HepG2 (cell line): ENCODE measurements around the gene ABCC12. TPM values are rescaled to one million over a fixed set of nuclear protein-coding genes. Genes with fewer than 3 reads are reported as not detected.
A peak's percentile ranks its signal among the peaks of the same experiment; 100 is the strongest.

Source experiments
- ARNT ChIP-seq: fragments of 450-650 bp; IDR thresholded peaks from 2 replicates; pipeline ENCODE4 v1.6.1; 2017
- CEBPG ChIP-seq: IDR thresholded peaks from 2 replicates; pipeline ENCODE4 v1.6.1; 2016
- DZIP1 ChIP-seq: sonication (generic); formaldehyde crosslinking; IDR thresholded peaks from 2 replicates; pipeline ENCODE4 v1.5.0; 2020; ENCODE audit warnings: mild to moderate bottlenecking, missing genetic modification reagents
- HBP1 ChIP-seq: IDR thresholded peaks from 2 replicates; pipeline ENCODE4 v1.6.1; 2016; ENCODE audit warnings: low read depth, control low read depth
- HHEX ChIP-seq: IDR thresholded peaks from 2 replicates; pipeline ENCODE4 v1.6.1; 2016; ENCODE audit warnings: control low read depth
- HMG20A ChIP-seq: IDR thresholded peaks from 2 replicates; pipeline ENCODE4 v1.6.1; 2016; ENCODE audit warnings: borderline replicate concordance
- HOXA5 ChIP-seq: sonication (generic); formaldehyde crosslinking; IDR thresholded peaks from 2 replicates; pipeline ENCODE4 v1.4.0; 2020; ENCODE audit warnings: missing genetic modification reagents
- JUN ChIP-seq: sonication (generic); formaldehyde crosslinking; IDR thresholded peaks from 2 replicates; pipeline ENCODE4 v1.4.0; 2020; ENCODE audit warnings: mild to moderate bottlenecking, missing genetic modification reagents
- NONO ChIP-seq, 2 experiments: fragments of 450-650 bp in 1 of 2; sonication (generic) in 1 of 2; formaldehyde crosslinking in 1 of 2; IDR thresholded peaks in 1 of 2; conservative IDR thresholded peaks in 1 of 2; 2 replicates each; pipeline versions ENCODE4 v1.6.1 to v1.8.0; 2017 to 2022; ENCODE audit warnings: mild to moderate bottlenecking in 1 of 2, missing genetic modification reagents in 1 of 2, moderate library complexity in 1 of 2
- SATB2 ChIP-seq: sonication (generic); formaldehyde crosslinking; IDR thresholded peaks from 2 replicates; pipeline ENCODE4 v1.5.0; 2020; ENCODE audit warnings: missing genetic modification reagents
- SOX6 ChIP-seq, 2 experiments: fragments of 450-650 bp in 1 of 2; sonication (generic) in 1 of 2; formaldehyde crosslinking in 1 of 2; IDR thresholded peaks; 2 replicates each; pipeline versions ENCODE4 v1.4.0 to v1.6.1; 2017 to 2020; ENCODE audit warnings: antibody characterized with exemption in 1 of 2, mild to moderate bottlenecking in 1 of 2, missing genetic modification reagents in 1 of 2
- ZBTB7B ChIP-seq: sonication (generic); formaldehyde crosslinking; IDR thresholded peaks from 2 replicates; pipeline ENCODE4 v1.4.0; 2020; ENCODE audit warnings: missing genetic modification reagents
- ZFX ChIP-seq: sonication (generic); formaldehyde crosslinking; IDR thresholded peaks from 2 replicates; pipeline ENCODE4 v1.4.0; 2020; ENCODE audit warnings: mild to moderate bottlenecking, low read depth, missing genetic modification reagents, moderate library complexity
- ZNF124 ChIP-seq: sonication (generic); formaldehyde crosslinking; IDR thresholded peaks from 2 replicates; pipeline ENCODE4 v1.4.0; 2020; ENCODE audit warnings: missing genetic modification reagents
- ZNF558 ChIP-seq: sonication (generic); formaldehyde crosslinking; IDR thresholded peaks from 2 replicates; pipeline ENCODE4 v1.9.0; 2022; ENCODE audit warnings: mild to moderate bottlenecking, missing genetic modification reagents, borderline replicate concordance
- polyA plus RNA-seq, 8 experiments: library from polyadenylated mRNA; depleted of rRNA in 3 of 8; stranded (reverse) in 7 of 8; unstranded in 1 of 8; fragments of >200 nt; fragmentation: Illumina TruSeq in 4 of 8; extraction: Trizol in 4 of 8; gene quantifications; 2 replicates each; pipeline versions ENCODE4 v1.2.1 to v1.2.3, GENCODE V29; 2011 to 2016; ENCODE audit warnings: low read depth in 4 of 8, missing spikeins in 1 of 8, mixed read lengths in 1 of 8; ENCODE audit not compliant: insufficient read depth in 1 of 8
- total RNA-seq, 5 experiments: library from RNA; depleted of rRNA; stranded (reverse); fragments of >200 nt; fragmentation: Illumina TruSeq; extraction: Trizol; gene quantifications; 2 replicates each; pipeline ENCODE4 v1.2.3, GENCODE V29; 2016; ENCODE audit warnings: low read depth in 1 of 5
- TF ChIP-seq, protein P1 (sequence below): sonication (generic); formaldehyde crosslinking; IDR thresholded peaks from 2 replicates; pipeline ENCODE4 v1.5.1; 2020; ENCODE audit warnings: mild to moderate bottlenecking, missing genetic modification reagents, moderate library complexity
- TF ChIP-seq, protein P2 (sequence below): sonication (generic); formaldehyde crosslinking; IDR thresholded peaks from 2 replicates; pipeline ENCODE4 v1.5.1; 2020; ENCODE audit warnings: mild to moderate bottlenecking, missing genetic modification reagents, moderate library complexity

The ABCC12 gene
- total and polyA plus RNA-seq, 2 of the 13 experiments (the other 11 are each of a cell fraction or from before 2014, with no cell fraction given) = not detected

GRCh38 chr16:48180868-48181480 is 25.2 kb upstream of the ABCC12 start (continued):
- TF ChIP-seq DZIP1 (CRISPR knock-in tag) (no peak), ARNT (no peak), HOXA5 (CRISPR knock-in tag) (no peak), HMG20A (CRISPR knock-in tag) (no peak), ZNF558 (no peak), HBP1 (no peak), SATB2 (no peak), JUN (CRISPR knock-in tag) (no peak), HHEX (no peak), SOX6 (IDR thresholded peaks at IDR 0.05) (no peak), SOX6 (CRISPR knock-in tag; IDR thresholded peaks at IDR 0.05) (0 out of 2 replicates have a peak, but pooled peaks have one; percentile 9), ZBTB7B (peak; percentile 61), NONO (IDR thresholded peaks at IDR 0.05) (no peak), NONO (CRISPR knock-in tag; conservative IDR thresholded peaks at IDR 0.05) (no peak), ZNF124 (CRISPR knock-in tag) (no peak; the same call in 1 of the 2 replicates), ZFX (CRISPR knock-in tag) (0 out of 2 replicates have a peak, but pooled peaks have one; percentile 24), CEBPG (CRISPR knock-in tag) (peak; percentile 51; the same call in 1 of the 2 replicates)
- TF ChIP-seq, protein P1, sequence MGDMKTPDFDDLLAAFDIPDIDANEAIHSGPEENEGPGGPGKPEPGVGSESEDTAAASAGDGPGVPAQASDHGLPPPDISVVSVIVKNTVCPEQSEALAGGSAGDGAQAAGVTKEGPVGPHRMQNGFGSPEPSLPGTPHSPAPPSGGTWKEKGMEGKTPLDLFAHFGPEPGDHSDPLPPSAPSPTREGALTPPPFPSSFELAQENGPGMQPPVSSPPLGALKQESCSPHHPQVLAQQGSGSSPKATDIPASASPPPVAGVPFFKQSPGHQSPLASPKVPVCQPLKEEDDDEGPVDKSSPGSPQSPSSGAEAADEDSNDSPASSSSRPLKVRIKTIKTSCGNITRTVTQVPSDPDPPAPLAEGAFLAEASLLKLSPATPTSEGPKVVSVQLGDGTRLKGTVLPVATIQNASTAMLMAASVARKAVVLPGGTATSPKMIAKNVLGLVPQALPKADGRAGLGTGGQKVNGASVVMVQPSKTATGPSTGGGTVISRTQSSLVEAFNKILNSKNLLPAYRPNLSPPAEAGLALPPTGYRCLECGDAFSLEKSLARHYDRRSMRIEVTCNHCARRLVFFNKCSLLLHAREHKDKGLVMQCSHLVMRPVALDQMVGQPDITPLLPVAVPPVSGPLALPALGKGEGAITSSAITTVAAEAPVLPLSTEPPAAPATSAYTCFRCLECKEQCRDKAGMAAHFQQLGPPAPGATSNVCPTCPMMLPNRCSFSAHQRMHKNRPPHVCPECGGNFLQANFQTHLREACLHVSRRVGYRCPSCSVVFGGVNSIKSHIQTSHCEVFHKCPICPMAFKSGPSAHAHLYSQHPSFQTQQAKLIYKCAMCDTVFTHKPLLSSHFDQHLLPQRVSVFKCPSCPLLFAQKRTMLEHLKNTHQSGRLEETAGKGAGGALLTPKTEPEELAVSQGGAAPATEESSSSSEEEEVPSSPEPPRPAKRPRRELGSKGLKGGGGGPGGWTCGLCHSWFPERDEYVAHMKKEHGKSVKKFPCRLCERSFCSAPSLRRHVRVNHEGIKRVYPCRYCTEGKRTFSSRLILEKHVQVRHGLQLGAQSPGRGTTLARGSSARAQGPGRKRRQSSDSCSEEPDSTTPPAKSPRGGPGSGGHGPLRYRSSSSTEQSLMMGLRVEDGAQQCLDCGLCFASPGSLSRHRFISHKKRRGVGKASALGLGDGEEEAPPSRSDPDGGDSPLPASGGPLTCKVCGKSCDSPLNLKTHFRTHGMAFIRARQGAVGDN (CRISPR knock-in tag) = peak; percentile 77
- TF ChIP-seq, protein P2, sequence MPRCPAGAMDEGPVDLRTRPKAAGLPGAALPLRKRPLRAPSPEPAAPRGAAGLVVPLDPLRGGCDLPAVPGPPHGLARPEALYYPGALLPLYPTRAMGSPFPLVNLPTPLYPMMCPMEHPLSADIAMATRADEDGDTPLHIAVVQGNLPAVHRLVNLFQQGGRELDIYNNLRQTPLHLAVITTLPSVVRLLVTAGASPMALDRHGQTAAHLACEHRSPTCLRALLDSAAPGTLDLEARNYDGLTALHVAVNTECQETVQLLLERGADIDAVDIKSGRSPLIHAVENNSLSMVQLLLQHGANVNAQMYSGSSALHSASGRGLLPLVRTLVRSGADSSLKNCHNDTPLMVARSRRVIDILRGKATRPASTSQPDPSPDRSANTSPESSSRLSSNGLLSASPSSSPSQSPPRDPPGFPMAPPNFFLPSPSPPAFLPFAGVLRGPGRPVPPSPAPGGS (CRISPR knock-in tag) = 0 out of 2 replicates have a peak, but pooled peaks have one; percentile 13
